Fibroblast of upper back skin (primary cell): Measurements from ENCODE around the gene ZCWPW1.

Experiments used
- DNase-seq: peaks from one replicate; pipeline ENCODE4 v3.0.0-alpha.2; 2013

ZCWPW1 gene

GRCh38 chr7:100432053-100432452 is 3.5 kb upstream of the ZCWPW1 start:
- no peak for DNase-seq

- DNase-seq = no peak
Observed at GRCh38 chr7:100431286-100431735, 2.8 kb upstream of the ZCWPW1 start.

- no peak for DNase-seq
Observed at GRCh38 chr7:100430493-100431285, 2.2 kb upstream of the ZCWPW1 start.

- DNase-seq = peak; percentile 99
Observed at GRCh38 chr7:100429637-100430492, 1.4 kb upstream of the ZCWPW1 start, which contains the start of gene MEPCE. Gene MEPCE, plus strand, starts transcription at chr7:100429831. Its CDS starts 188 bp downstream, at chr7:100430019.

GRCh38 chr7:100428967-100429636 is 599 bp upstream of the ZCWPW1 start:
- DNase-seq = peak; percentile 100

- DNase-seq = no peak
Observed at GRCh38 chr7:100427762-100428198, 723 bp downstream of the ZCWPW1 start.

GRCh38 chr7:100426516-100426915 is 2.0 kb downstream of the ZCWPW1 start:
- DNase-seq = no peak

GRCh38 chr7:100425347-100425746 is 3.2 kb downstream of the ZCWPW1 start:
- DNase-seq = no peak

- DNase-seq = no peak
Observed at GRCh38 chr7:100423315-100423714, 5.2 kb downstream of the ZCWPW1 start.

GRCh38 chr7:100419660-100420226 is 8.8 kb downstream of the ZCWPW1 start:
- DNase-seq = no peak

GRCh38 chr7:100418930-100419659 is 9.4 kb downstream of the ZCWPW1 start:
- peak; percentile 57 for DNase-seq

GRCh38 chr7:100415448-100415847 is 13.1 kb downstream of the ZCWPW1 start:
- no peak for DNase-seq

GRCh38 chr7:100413889-100414288 is 14.6 kb downstream of the ZCWPW1 start:
- no peak for DNase-seq

- no peak for DNase-seq
Observed at GRCh38 chr7:100413346-100413745, 15.2 kb downstream of the ZCWPW1 start.

- no peak for DNase-seq
Observed at GRCh38 chr7:100411101-100411500, 17.4 kb downstream of the ZCWPW1 start.

- peak; percentile 76 for DNase-seq
Observed at GRCh38 chr7:100407285-100408180, 21.0 kb downstream of the ZCWPW1 start.

- DNase-seq = peak; percentile 53
Observed at GRCh38 chr7:100406767-100407166, 21.7 kb downstream of the ZCWPW1 start.

GRCh38 chr7:100402241-100402640 is 26.3 kb downstream of the ZCWPW1 start:
- no peak for DNase-seq

- no peak for DNase-seq
Observed at GRCh38 chr7:100401811-100402210, 26.7 kb downstream of the ZCWPW1 start.

- DNase-seq = peak; percentile 9
Observed at GRCh38 chr7:100400656-100401055, 27.8 kb downstream of the ZCWPW1 start.

GRCh38 chr7:100400041-100400440 is 28.5 kb downstream of the ZCWPW1 start:
- DNase-seq = no peak
